HG02973 (cell line): ENCODE results near the gene AZI2.

Experiments
- ATAC-seq: cut with Tn5 transposase; IDR thresholded peaks from one replicate; pipeline ENCODE4 v1.9.1; 2021; ENCODE audit warnings: moderate library complexity; ENCODE audit not compliant: unreplicated experiment

AZI2 gene, protein sequence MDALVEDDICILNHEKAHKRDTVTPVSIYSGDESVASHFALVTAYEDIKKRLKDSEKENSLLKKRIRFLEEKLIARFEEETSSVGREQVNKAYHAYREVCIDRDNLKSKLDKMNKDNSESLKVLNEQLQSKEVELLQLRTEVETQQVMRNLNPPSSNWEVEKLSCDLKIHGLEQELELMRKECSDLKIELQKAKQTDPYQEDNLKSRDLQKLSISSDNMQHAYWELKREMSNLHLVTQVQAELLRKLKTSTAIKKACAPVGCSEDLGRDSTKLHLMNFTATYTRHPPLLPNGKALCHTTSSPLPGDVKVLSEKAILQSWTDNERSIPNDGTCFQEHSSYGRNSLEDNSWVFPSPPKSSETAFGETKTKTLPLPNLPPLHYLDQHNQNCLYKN

DNA sequence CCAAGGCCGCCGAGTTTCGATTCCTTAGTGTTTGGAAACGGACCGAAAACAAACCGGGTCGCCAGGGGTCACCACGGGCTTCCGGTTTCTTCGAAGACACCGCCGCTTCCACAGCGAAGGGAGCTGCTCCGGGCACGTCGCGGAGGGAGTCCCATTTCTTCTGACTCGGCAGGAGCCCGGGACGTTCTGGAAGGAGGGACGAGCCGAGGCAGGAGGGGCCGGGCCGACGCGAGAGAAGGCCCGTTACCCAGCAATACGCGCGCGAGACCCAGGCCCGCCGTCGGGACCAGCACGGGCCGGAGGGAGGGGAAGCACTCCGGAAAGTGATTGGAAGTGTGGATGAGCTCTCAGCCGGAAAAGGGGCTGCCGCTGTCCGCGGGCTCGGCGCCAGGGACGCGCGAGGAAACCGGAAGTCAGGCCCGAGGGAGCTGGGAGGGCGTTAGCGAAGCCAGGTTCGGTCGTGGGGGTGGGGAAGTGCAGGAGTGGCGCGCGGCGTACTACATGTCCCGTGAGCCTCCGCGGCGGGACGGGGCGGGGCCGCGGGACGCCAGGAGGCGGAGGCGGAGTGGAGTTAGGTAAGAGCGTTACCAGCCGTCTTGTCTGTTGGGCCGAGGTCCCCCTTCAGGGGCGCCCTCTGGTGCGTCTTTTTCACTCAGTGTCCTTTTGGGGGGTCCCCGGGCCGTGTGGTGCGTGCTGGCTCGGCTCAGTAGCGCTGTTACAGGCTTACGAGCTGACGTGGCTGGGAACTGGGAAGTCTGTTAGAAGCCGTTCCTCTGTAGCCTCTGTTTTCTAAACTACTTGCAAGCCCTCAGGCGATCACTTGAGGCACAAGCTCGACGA, at the start of gene AZI2, which contains the start of gene ZCWPW2:
Gene AZI2, minus strand, starts transcription at position 196 of the 840 bp plus-strand sequence. CDS start 8,207 bp downstream, outside the sequence.
Gene ZCWPW2, plus strand, starts transcription at position 93 of the 840 bp plus-strand sequence. CDS start 64,348 bp downstream, outside the sequence.
- peak; percentile 83 for ATAC-seq

DNA sequence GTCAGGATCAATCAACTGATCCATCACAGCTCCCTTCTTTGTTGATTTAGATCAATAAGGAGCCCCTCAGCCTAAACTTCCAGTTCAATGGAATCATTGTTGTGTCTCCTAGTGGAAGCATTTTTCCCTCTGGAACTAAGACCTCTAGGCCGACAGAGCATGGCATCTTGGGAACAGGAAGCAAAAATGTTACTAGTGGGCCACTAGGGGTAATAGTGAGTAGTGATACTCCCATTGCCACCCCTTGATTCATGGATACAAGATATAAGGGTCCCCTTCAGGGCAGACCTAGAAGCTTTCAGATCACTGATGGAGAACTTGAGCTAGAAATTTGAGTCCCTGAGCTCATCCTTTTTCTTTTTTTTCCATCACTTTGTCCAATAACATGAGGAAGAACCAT, 40.4 kb upstream of the AZI2 start:
- ATAC-seq = no peak

DNA sequence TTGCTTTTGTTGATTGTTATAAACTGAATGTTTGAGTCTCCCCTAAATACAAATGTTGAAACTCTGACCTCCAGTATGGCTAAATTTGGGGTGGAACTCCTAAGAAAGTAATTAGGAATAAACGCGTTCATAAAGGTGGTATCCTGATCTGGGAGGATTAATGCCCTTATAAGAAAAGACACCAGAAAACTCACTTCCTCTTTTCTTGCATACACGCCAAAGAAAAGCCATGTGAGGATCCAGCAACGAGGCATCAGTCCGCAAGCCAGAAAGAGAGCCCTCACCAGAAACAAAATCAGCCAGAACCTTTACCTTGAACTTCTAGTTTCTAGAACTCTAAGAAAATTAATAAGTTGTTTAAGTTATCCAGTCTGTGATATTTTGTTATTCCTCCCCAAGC, 37.4 kb upstream of the AZI2 start:
- no peak for ATAC-seq

DNA sequence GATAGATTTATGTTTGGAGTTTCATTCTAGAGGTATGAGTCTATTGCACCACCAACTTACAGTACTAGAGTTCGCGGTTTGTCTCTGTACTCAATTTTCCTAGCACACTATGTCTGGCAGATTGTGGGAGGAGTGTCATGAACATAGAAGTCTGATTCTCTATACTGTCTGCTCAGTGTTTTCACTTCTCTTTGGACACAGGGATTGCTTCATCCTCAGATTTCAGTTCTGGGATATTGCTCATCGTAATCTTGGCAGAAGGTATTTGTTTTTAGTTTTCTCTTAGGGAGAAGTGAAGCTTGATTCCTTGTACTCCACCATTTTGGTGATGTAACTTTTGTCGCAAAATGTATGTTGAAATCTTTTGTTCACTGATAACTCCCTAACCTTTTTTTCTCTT, 27.8 kb upstream of the AZI2 start:
- ATAC-seq = no peak

DNA sequence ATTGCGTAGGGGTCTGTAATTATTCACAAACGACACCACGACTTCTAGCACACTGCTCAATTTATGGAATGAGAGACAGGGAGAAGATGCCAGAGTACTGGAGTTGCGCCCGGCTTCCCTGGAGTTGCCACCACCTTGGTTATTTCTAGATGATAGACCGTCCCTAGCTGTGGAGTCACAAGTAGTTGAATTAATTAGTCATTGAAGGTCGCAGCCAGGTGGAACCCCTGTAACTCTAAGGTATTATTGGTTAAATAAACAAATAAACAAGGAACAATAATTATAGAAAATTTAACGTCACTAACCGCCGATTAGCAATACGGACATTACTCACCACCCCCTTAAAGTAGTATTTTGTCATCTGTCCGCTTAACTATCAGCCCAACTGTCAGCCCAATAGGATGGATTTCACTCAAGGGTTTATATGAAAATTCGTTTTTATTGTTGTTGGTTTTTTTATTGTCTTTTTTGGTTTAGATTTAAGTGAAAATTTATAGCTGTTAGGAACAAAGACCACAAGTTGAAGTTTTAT, 911 bp upstream of the AZI2 start:
- no peak for ATAC-seq

DNA sequence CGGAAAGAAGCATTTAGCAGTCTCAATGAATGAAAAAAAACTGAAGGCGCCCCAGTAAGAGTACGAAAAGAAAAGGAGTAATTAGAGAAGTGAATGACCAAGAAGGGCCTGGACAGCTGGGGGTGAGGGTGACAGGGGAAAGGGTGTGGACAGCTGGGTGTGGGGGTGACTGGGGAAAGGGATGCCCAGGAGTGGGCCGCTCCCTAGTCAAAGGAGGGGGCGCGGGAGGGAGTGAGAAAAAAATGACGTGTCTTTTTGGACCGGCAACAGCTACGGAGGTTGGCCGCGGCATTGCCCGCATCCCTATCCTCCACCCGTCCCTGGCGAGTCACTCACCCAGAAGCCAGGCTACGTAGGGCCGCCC, 377 bp downstream of the AZI2 start:
- no peak for ATAC-seq

DNA sequence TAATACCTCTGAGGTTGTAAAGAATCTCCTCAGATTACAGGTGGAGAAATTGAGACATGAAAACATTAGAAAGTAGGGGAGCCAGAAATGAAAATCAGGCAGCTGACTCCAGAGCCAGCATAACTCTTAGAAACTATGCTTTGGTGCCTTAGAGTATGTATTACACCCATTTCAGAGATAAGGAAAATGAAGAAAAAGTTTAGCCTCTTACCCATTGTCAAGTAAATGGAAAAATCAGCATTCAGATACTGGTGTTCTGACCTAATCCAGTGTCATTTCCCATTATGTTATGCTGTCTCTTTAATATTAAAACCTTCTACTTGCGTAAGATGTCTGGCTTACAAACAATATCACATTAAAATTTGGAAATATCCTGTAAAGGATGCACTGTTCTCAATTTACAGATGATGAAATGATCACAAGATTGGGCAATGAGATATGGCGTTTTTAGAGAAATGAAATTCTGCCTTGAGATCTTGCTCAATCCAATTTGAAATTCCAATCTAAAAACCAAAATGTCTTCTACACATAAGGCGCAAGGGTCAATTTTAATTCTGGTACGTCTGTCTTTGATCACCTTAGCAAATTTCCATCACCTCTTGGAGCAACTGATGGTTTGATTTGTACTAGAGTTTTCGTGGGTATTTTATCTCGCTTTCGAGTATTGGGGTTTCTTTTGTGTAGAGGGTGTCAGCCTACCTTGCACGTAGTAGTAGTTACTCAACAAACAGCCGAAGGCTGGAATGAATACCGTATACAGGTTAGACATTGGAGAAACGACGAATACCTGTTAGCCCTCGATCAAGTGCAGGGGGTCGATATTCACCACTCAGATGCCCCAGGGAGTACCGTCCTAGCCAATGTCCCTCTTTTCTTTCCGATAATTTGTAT, 1.0 kb downstream of the AZI2 start:
- no peak for ATAC-seq

DNA sequence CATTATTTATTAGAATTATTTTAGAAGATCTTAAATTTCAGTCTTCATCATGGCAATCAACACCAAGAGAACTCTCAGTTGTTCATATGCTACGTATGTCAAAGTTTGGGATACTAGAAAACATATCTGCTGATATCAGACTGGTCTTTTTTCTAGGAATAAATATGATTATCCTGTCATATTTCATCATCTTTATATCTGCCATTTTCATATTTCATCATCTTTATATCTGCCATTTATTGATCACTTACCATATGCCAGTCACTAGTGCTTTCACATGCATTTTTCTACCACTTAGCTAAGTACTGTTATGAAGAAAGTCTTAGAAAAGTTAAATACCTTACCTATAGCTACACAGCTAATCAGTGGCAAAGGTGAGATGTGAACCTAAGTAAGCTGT, 2.9 kb downstream of the AZI2 start:
- ATAC-seq = no peak

DNA sequence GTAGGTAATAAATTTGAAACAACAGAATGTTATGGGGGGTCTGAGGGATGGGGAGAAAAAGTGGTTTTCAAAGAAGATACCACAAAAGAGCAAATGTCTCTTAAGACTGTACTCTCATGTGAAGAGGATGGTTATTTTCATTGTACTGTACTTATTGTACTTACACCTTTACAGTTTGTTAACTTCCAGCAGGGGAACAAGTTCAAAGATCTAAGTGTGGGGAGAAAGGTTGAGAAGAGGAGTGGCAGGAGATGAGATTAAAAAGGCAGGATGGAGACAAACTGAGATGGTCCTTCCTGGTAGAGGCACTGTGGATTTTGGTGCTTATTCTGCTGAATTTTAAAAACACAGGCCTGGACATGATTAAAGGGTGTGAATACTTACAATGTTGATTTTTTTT, 5.5 kb downstream of the AZI2 start:
- no peak for ATAC-seq

DNA sequence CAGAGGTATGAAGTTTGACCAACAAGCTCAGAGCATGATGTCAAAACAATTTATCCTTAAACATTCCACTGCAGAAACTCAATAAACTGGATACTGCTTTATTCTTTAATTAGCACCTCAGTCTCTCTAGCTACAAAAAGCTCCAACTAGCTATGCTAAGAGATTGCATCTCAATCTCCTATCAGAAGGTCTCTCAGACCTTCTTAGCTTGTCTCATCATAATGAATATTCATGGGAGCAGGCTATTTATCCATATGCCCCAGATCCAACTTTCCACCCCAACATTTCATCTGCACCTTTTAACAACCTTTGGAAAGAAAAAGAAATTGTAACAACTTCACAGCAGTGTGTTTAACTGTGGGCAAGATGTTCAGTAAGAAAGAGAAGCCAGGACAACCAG, 11.4 kb downstream of the AZI2 start:
- ATAC-seq = no peak

DNA sequence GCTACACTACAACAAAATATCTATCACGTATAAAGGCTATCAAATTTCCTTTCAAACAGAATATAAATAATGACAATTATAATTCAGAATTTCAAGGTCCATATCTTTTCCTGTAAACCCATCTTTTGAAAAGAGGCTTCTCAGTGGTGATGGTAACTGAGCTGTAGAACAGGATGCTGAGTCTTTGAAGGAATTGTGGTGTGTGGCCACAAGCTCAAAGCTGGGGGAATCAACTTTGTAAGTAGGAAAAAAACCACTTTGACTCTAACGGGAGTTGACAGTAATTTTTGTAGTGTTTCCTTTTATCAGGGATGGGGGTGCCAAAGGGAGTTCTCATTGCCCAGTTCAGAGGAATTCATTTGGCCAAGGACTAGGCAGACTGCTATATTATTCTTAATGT, 13.4 kb downstream of the AZI2 start:
- no peak for ATAC-seq

DNA sequence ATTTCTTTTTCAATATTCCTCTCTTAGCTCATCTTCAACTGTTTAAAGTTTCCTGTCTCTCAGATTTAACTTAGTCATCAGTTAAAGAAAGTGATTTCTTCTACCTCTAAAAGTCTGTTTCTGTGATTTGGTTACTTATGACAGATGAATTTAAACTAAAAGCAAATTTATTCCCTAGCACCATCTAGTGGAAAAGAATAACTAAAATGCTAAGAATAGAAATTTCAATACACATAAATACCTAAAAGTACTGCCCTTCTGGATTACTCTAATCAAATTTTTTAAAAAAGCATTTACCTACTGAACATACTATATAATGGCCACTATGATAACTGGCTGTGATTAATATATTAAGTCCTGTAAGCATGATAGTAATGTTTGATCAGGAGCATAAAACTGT, 14.1 kb downstream of the AZI2 start:
- ATAC-seq = no peak

DNA sequence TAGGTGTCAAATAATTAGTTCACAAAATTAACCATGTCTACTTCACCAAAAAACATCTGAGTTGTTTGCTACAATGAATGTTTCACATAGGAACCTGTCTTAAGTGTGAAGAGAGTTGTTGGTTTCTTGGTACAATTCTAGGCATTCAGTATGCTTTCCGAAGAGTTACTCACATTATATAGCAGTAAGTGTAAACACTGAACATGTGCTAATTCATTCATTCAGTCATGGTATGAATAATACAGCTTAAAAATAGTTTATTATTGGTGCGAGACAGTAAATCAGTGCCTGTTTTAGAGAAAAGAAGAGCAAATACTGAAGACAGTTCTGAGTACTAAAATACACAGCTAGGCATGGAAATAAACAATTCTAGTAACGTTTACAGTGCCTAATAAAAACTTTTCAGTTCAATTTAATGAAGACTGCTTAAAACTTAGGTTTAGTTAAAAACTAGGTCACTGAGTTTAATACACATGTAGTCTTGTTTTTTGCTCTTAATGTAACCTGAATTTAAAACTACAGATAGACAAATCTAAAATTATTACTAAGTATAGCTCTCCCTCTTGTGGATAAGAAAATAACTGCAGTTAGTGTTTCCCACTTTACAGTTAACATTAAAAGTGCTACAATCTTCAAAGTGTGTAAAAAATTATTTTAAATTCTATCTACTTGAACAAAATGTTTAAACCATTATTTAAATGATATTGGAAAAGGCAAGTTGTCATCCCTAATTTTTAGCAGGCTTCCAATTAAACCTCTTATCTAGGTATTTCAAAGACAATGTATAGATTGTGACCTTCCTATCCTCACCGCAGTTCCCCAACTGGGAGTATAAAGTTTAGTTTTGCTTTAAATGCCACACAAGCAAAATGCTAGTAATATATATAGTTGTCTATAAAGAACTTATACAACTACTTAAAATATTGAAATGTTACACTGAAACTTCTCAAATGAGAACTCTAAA, 20.2 kb downstream of the AZI2 start:
- ATAC-seq = peak; percentile 41

DNA sequence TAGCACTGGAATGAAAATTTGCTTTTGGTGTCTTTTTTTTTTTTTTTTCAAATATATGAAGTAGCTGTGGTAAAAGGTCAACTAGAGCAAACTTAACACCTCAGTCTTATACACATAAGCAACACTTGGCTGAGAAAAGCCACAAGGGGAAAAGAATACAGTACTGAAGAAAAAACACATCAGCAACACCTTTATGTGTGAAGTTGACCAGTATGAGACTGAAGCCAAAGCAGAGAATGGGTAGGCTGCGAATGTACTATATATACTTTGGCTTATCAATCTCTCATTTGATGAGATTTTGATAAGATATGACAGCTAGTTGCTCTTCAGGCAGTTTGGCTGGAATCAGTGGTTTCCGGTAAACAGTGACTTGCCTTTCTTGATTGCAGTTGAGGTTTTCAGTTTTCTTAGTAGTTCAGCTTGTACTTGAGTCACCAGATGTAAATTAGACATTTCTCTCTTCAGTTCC, 22.1 kb downstream of the AZI2 start:
- ATAC-seq = peak; percentile 54

DNA sequence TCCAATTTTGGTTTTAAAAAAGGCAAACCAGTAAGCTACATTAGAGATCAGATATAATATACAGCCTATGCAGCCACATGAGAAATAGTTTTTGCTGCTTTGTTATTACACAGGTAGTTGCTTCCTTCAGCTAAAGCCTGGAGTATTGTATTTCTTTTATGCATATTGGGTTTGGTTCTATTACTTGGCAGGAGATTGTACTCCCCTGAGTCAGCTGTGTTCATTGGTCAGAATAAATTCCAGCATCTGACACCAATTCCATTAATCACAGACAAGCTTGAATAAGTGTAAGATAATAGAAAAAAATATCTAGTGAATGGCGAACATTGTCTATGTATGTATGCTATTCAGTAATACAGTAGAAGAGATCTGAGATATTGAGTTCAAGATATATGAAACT, 26.2 kb downstream of the AZI2 start:
- no peak for ATAC-seq

DNA sequence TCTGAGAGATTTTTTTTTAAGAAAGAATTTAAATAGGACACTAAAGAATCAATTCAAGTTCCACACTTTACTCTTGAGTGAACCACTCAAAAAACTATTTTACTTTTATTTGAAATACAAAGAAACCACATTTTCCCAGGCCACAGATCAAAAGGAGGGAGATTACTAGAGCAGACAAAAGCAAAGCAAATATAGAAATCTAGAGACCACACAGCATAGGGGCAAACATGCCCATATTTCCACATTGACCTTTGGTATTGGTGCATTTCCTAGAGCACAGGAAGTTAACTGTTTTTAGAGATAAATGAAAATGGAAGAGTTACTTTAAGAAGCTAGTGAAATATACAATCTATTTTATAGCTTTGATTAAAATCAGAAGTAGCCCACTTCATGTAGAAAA, 27.6 kb downstream of the AZI2 start:
- ATAC-seq = no peak

DNA sequence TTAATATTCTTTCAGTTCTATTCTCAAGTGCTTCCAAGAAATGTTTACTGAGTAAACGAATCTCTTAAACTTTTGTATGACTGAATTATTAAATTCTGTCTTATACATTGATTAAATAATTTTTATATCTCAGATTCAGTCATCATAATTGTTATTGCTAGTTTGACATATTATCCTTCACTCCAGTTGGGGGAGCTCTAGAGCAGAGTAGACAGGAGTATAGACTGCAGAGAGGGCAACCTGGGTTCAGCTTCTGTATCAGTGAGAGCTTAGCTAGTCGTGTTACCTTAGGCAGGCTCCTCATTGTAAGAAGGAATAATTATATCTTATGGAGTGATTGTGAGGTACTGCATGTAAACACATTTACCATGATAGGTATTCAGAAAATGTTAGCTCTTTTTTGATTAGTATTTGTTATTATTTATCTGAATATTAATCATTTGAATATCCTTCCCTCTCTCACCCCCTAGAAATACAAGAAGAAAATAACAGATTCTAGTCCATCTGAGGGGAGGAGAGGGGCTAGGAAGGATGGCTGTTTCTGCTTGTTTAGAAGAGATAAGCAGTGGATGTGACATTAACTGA, 31.1 kb downstream of the AZI2 start:
- ATAC-seq = peak; percentile 89

DNA sequence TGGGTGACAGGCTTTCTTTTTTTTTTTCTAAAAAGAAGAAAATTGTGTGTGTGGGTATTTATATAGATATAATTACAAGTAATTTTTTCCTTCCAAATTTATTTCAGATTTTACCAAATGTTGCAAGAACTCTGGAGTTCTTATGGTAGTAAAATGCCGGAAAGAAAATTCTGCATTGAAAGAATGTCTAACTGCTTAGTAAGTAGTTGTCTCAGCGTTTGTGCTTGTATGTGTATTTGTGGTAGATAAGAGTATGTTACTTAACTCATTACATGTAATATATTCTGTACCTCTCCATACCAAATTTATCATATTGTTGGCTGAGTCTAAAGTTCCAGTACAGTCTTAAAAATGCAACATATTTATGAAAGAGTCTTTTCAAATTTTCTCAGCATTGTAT, 32.4 kb downstream of the AZI2 start:
- ATAC-seq = no peak

DNA sequence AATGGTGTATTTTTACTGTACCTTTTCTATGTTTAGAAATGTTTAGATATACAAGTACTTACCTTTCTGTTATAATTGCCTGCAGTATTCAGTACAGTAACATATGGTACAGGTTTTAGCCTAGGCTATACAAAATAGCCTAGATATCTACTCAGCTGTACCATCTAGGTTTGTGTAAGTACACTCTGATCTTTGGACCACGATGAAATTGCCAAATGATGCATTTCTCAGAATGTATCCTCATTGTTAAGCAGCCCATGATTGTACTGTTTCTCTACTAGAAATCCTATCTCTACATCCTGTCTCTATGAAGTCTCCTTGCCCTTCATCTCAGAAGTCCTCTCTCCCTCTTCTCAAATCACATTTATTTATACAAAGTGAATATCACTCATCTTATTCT, 32.9 kb downstream of the AZI2 start:
- ATAC-seq = no peak
